GM12878 (cell line): ENCODE data around the gene ITIH2. TPM values are rescaled to one million over a fixed set of nuclear protein-coding genes. Genes with fewer than 3 reads are reported as not detected.

ENCODE experiments used
- ATAC-seq: fragments of 200-7000 bp; cut with Tn5 transposase; 3 replicates; pipeline ENCODE4 v1.9.1; 2020; ENCODE audit warnings: mild to moderate bottlenecking, moderate library complexity
- BruUV-seq: library from RNA; stranded (reverse); fragments of 400-500 nt; replicated peaks from 2 replicates; lab custom pipeline; 2021; lab: Mats Ljungman, UMichigan
- CTCF ChIA-PET: fragments of 300-600 bp; sonication (Branson Sonifier 250); formaldehyde crosslinking; extraction: SDS; loops from one replicate; lab custom pipeline; 2021; ENCODE audit warnings: inconsistent platforms; lab: Yijun Ruan, JAX
- POLR2A ChIA-PET: fragments of 350-600 bp; formaldehyde crosslinking; extraction: SDS; loops from one replicate; lab custom pipeline; 2021; ENCODE audit warnings: inconsistent platforms; lab: Charles Lee
- RAD21 ChIA-PET: fragments of 300-600 bp; sonication (Branson Sonifier 250); formaldehyde crosslinking; loops from one replicate; lab custom pipeline; 2023; ENCODE audit warnings: antibody characterized with exemption; ENCODE audit not compliant: unreplicated experiment; lab: Charles Lee
- SMC1A ChIA-PET: fragments of 300-600 bp; sonication (Branson Sonifier 250); formaldehyde crosslinking; loops from one replicate; lab custom pipeline; 2023; ENCODE audit not compliant: unreplicated experiment, uncharacterized antibody; lab: Charles Lee
- DNase-seq: peaks from one replicate; pipeline ENCODE4 v3.0.0-alpha.2; 2011; ENCODE audit warnings: low read depth, low spot score
- FAIRE-seq: peaks from 3 replicates; lab custom pipeline; 2011; peaks lifted over from hg19 to GRCh38; lab: Jason Lieb, UNC
- H2AFZ ChIP-seq: 2 replicates; pipeline ENCODE4 v1.6.0; 2011; ENCODE audit warnings: low read depth, low read length, control low read depth; ENCODE audit not compliant: control insufficient read depth
- H3K27ac ChIP-seq: 2 replicates; pipeline ENCODE4 v1.5.1; 2011; ENCODE audit warnings: control low read depth; ENCODE audit not compliant: control insufficient read depth, insufficient read depth
- H3K27me3 ChIP-seq, 2 experiments: replicated peaks in 1 of 2; 2 replicates each; pipeline versions ENCODE4 v1.6.0 to v1.6.1; 2011; ENCODE audit warnings: low read length in 1 of 2; ENCODE audit not compliant: control insufficient read depth in 2 of 2, insufficient read depth in 2 of 2
- H3K36me3 ChIP-seq, 2 experiments: 2 replicates each; pipeline ENCODE4 v1.5.1; 2011; ENCODE audit warnings: low read length in 1 of 2; ENCODE audit not compliant: control insufficient read depth in 2 of 2, insufficient read depth in 2 of 2
- H3K4me1 ChIP-seq: 2 replicates; pipeline ENCODE4 v1.6.1; 2011; ENCODE audit warnings: mild to moderate bottlenecking, low read length, moderate library complexity, mixed read lengths; ENCODE audit not compliant: control insufficient read depth, insufficient read depth
- H3K4me2 ChIP-seq: 2 replicates; pipeline ENCODE4 v1.6.0; 2011; ENCODE audit warnings: control low read depth; ENCODE audit not compliant: control insufficient read depth, insufficient read depth
- H3K4me3 ChIP-seq: fragments of 200-600 bp; sonication (generic); 2 replicates; pipeline ENCODE4 v1.5.1; 2016
- H3K79me2 ChIP-seq: 2 replicates; pipeline ENCODE4 v1.6.0; 2011; ENCODE audit warnings: low read length; ENCODE audit not compliant: control insufficient read depth, insufficient read depth
- H3K9ac ChIP-seq: 2 replicates; pipeline ENCODE4 v1.8.0; 2011; ENCODE audit warnings: low read length, control low read depth, mixed read lengths; ENCODE audit not compliant: control insufficient read depth, insufficient read depth
- H3K9me3 ChIP-seq: replicated peaks from 3 replicates; pipeline ENCODE4 v1.5.1; 2011; ENCODE audit warnings: mild to moderate bottlenecking, low read length; ENCODE audit not compliant: control insufficient read depth, insufficient read depth
- H4K20me1 ChIP-seq: 2 replicates; pipeline ENCODE4 v1.6.0; 2011; ENCODE audit not compliant: control insufficient read depth, insufficient read depth
- CEBPB ChIP-seq, 2 experiments: fragments of 150-350 bp in 1 of 2; IDR thresholded peaks; 2 replicates each; pipeline ENCODE4 v1.6.1; 2012 to 2014; ENCODE audit warnings: low read depth in 2 of 2, low read length in 2 of 2, borderline replicate concordance in 1 of 2, inconsistent platforms in 1 of 2
- MXI1 ChIP-seq: fragments of 150-350 bp; IDR thresholded peaks from 2 replicates; pipeline ENCODE4 v1.6.1; 2011; ENCODE audit warnings: low read depth, mild to moderate bottlenecking, inconsistent platforms, low read length, improper control_type of control experiment
- NR2F1 ChIP-seq: fragments of 450-650 bp; conservative IDR thresholded peaks from 2 replicates; pipeline ENCODE4 v1.6.1; 2017; ENCODE audit warnings: mild to moderate bottlenecking
- POLR2AphosphoS5 ChIP-seq: IDR thresholded peaks from 2 replicates; pipeline ENCODE4 v1.6.1; 2011; ENCODE audit warnings: mild to moderate bottlenecking, low read length, inconsistent platforms
- PRDM15 ChIP-seq: fragments of 450-650 bp; formaldehyde crosslinking; IDR thresholded peaks from 2 replicates; pipeline ENCODE4 v1.4.0; 2020; ENCODE audit warnings: mild to moderate bottlenecking, moderate library complexity
- RAD21 ChIP-seq: IDR thresholded peaks from 2 replicates; pipeline ENCODE4 v1.6.1; 2011; ENCODE audit warnings: mild to moderate bottlenecking, low read depth, low read length, moderate library complexity; ENCODE audit not compliant: insufficient read depth
- SIX5 ChIP-seq: IDR thresholded peaks from 2 replicates; pipeline ENCODE4 v1.6.1; 2011; ENCODE audit warnings: mild to moderate bottlenecking, low read depth, low read length, moderate library complexity; ENCODE audit not compliant: severe bottlenecking
- SRF ChIP-seq, 2 experiments: IDR thresholded peaks; 2 replicates each; pipeline ENCODE4 v1.6.1; 2011; ENCODE audit warnings: low read depth in 2 of 2, low read length in 2 of 2, mild to moderate bottlenecking in 1 of 2, moderate library complexity in 1 of 2
- ZNF24 ChIP-seq: fragments of 450-650 bp; IDR thresholded peaks from 2 replicates; pipeline ENCODE4 v1.6.1; 2017; ENCODE audit warnings: antibody characterized with exemption, mild to moderate bottlenecking
- WGBS: methylation state at CpG from one replicate; pipeline ENCODE4 v1.1.6; 2016; ENCODE audit warnings: low lambda C conversion rate; ENCODE audit not compliant: insufficient replicate concordance, insufficient coverage; ENCODE audit errors: missing lambda C conversion rate; 5-methylcytosine and 5-hydroxymethylcytosine counted together
- in situ Hi-C: fragments of 300-500 bp; cut with MboI; formaldehyde crosslinking; loops from 9 replicates; pipeline ENCODE4 v1.14.3; 2018; ENCODE audit warnings: mixed read lengths
- intact Hi-C: fragments of 100-400 bp; cut with micrococcal nuclease; formaldehyde crosslinking; loops from one replicate; pipeline ENCODE4 v1.14.2; 2022; ENCODE audit not compliant: unreplicated experiment
- polyA plus RNA-seq, 11 experiments: library from polyadenylated mRNA; depleted of rRNA in 4 of 11; unstranded in 6 of 11; stranded (reverse) in 5 of 11; fragments of >200 nt; fragmentation: Nextera tagmentation in 4 of 11; fragmentation: Illumina TruSeq in 1 of 11; extraction: Ambion mirVana in 4 of 11; extraction: Trizol in 1 of 11; gene quantifications; 1 replicate in 1 of 11; 2 replicates in 10 of 11; pipeline versions ENCODE4 v1.2.1 to v1.2.3, GENCODE V29; 2011 to 2016; ENCODE audit warnings: inconsistent platforms in 2 of 11, missing spikeins in 2 of 11, low read depth in 1 of 11
- total RNA-seq, 4 experiments: library from RNA; depleted of rRNA in 3 of 4; stranded (reverse); fragments of >200 nt in 3 of 4; fragmentation: Illumina TruSeq in 1 of 4; extraction: Trizol in 1 of 4; gene quantifications; 2 replicates each; pipeline versions ENCODE4 v1.2.1 to v1.2.3, GENCODE V29; 2013 to 2021
- TF ChIP-seq, protein P1 (sequence below): fragments of 150-350 bp; IDR thresholded peaks from 2 replicates; pipeline ENCODE4 v1.6.1; 2014; ENCODE audit warnings: mild to moderate bottlenecking, low read depth, low read length

The ITIH2 gene
- total and polyA plus RNA-seq, 10 of the 15 experiments (the other 5 are each of a cell fraction or from before 2014, with no cell fraction given): 0.05 to 0.72 (median 0.53) TPM; not detected in 7

DNA sequence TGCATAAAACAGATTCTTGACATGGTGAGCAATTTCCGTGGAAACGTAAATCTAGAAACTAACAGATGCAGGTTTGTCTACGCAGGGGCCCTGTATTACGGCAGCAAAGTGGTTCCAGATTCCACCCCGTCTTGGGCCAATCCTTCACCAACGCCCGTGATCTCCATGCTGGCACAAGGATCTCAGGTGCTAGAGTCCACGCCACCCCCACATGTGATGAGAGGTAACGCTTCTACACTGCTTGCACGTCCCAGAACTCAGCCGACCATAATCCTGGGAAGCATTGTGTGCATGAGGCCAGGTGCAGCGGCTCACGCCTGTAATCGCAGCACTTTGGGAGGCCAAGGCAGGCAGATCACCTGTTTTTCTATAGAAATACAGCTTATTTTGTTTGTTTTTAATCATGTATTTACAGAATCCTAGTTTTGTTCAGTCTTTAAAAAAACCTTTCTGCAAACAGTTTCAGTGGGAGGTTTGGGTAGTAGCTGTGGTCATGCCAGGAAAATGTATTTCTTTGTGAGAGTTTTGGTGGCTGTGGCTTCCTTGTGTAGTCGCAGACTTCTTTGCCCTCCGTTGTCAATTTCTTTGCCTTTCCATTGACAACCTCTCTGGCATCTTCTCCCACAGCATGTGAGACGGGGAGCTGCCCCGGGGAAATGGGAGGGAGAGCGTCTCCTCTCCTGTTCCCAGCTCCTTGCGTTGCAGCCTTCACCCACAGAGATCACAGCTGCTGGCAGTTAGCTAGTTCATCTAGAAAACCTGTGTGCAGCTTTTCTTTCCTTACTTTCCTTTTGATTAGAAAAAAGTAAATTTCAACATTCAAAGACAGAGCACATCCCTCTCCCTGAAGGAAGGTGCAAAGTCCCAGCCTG, 35.7 kb downstream of the ITIH2 start:
- Histone ChIP-seq H3K9ac (no peak overlapping the region), H3K79me2 (no peaks in the 10 kb centered on the region), H4K20me1 (no peaks in the 10 kb centered on the region), H3K4me3 (no peak overlapping the region), H2AFZ (no peak overlapping the region), H3K9me3 (no peaks in the 10 kb centered on the region), H3K4me1 (no peaks in the 10 kb centered on the region), H3K4me2 (no peak overlapping the region), H3K36me3 (no peaks in the 10 kb centered on the region), H3K27me3 (no peaks in the 10 kb centered on the region), H3K27ac (no peak overlapping the region)
- CTCF ChIA-PET: interaction anchor here (0.8 kb wide), 1 partner anchor 12 kb away, joined by 5 read pairs; no protein-coding TSS in a partner anchor
- TF ChIP-seq SIX5 (no peak), POLR2AphosphoS5 (no peak), SRF (IDR thresholded peaks at IDR 0.05; ENCODE audit: low read depth in 2 of 2, low read length in 2 of 2) (no peak), RAD21 (no peak), NR2F1 (no peak), PRDM15 (CRISPR knock-in tag) (no peak), ZNF24 (no peak), MXI1 (no peak), CEBPB (IDR thresholded peaks at IDR 0.05; ENCODE audit: borderline replicate concordance in 1 of 2, low read depth in 2 of 2, low read length in 2 of 2) (no peak)
- TF ChIP-seq, protein P1, sequence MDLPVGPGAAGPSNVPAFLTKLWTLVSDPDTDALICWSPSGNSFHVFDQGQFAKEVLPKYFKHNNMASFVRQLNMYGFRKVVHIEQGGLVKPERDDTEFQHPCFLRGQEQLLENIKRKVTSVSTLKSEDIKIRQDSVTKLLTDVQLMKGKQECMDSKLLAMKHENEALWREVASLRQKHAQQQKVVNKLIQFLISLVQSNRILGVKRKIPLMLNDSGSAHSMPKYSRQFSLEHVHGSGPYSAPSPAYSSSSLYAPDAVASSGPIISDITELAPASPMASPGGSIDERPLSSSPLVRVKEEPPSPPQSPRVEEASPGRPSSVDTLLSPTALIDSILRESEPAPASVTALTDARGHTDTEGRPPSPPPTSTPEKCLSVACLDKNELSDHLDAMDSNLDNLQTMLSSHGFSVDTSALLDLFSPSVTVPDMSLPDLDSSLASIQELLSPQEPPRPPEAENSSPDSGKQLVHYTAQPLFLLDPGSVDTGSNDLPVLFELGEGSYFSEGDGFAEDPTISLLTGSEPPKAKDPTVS: no peak
- no peak for FAIRE-seq
- RAD21 ChIA-PET: no interaction called here
- DNase-seq: no peak
- intact Hi-C loops: no loop called here
- SMC1A ChIA-PET: interaction anchor here (0.6 kb wide), 1 partner anchor 146 kb away, joined by 3 read pairs; no protein-coding TSS in a partner anchor
- no peak for ATAC-seq
- in situ Hi-C loops: no loop called here
- POLR2A ChIA-PET: interaction anchor here (0.6 kb wide), 1 partner anchor 178 kb away, joined by 4 read pairs; no protein-coding TSS in a partner anchor
- 84% methylated on average over 20 of the region's 20 CpGs for WGBS
- no TSS peak for BruUV-seq
